Testis (tissue), 2 donors: ENCODE results near the gene HIPK4.

Source experiments
- POLR2A ChIP-seq: fragments of 450-650 bp; IDR thresholded peaks from one replicate; pipeline ENCODE4 v1.6.1; 2017; ENCODE audit warnings: antibody characterized with exemption, mild to moderate bottlenecking, moderate library complexity
- TF ChIP-seq, protein P1 (sequence below), 3 experiments: fragments of 450-650 bp in 2 of 3; fragments of 200-600 bp in 1 of 3; sonication (generic) in 1 of 3; IDR thresholded peaks; one replicate each; pipeline ENCODE4 v1.5.1; 2016 to 2019; ENCODE audit warnings: antibody characterized with exemption in 3 of 3, mild to moderate bottlenecking in 2 of 3, moderate library complexity in 1 of 3

DNA sequence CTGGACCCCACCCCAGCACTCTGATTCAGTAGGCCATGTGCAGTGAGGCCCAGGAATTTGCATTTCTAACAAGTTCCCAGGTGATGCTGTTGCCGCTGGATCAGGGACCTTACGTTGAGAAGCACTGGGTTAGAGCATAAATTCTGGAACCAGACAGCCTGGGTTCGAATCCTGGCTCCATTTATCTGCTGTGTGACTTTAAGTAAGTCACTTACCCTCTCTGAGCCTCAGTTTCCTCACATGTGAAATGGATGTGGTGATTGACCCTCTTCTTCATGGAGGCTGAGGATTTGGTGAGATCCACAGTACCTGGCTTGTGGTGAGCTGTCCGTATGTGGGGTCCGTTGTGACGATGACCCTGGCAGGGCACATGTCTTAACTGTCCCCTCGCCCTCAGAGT is 15.9 kb downstream of the HIPK4 start:
- TF ChIP-seq, protein P1, sequence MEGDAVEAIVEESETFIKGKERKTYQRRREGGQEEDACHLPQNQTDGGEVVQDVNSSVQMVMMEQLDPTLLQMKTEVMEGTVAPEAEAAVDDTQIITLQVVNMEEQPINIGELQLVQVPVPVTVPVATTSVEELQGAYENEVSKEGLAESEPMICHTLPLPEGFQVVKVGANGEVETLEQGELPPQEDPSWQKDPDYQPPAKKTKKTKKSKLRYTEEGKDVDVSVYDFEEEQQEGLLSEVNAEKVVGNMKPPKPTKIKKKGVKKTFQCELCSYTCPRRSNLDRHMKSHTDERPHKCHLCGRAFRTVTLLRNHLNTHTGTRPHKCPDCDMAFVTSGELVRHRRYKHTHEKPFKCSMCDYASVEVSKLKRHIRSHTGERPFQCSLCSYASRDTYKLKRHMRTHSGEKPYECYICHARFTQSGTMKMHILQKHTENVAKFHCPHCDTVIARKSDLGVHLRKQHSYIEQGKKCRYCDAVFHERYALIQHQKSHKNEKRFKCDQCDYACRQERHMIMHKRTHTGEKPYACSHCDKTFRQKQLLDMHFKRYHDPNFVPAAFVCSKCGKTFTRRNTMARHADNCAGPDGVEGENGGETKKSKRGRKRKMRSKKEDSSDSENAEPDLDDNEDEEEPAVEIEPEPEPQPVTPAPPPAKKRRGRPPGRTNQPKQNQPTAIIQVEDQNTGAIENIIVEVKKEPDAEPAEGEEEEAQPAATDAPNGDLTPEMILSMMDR (IDR thresholded peaks at IDR 0.05): no peak
- no peak for TF ChIP-seq POLR2A
